Effector CD4-positive, alpha-beta T cell (primary cell): ENCODE measurements around the gene KATNB1.

Experiments used
- DNase-seq: peaks from one replicate; pipeline ENCODE4 v3.0.0-alpha.2; 2020

Gene KATNB1

DNA sequence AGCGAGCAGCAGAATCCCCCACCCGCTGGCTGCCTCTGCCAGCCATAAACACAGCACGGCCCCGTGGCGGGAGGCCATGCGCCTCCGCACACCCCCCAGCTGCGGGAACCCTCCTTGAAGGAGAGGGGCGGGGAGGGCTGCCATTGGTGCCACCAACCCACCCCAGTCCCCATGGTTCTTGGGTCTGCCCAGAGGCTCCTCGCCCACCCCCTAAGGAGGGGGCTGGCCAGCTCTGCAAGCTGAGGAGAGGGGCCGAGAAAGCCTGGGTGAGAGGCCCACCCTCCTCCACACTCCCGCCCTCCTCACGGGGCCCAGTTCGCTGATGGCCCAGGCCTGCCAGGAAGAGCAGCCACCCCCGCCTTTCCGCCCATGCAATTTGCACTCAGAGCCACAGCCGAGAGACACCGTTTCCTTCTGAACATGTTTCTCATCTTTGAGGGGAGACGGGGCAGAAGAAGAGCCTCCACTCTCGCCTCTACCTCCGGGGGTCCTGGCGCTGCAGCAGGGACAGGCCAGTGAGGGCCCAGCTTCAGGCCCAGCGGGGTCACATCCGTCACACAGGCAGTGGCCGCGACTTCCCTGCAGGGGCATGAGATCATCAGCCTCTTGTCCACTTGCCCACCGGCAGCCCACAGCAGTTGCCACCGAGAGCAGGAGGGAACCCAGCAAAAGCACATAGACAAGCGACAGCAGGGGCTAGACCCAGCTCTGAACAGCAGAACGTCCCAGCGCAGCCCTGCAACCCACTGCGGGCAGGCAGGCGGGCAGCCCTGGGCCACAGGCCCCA lies 23.0 kb downstream of the KATNB1 start:
- no peak for DNase-seq

DNA sequence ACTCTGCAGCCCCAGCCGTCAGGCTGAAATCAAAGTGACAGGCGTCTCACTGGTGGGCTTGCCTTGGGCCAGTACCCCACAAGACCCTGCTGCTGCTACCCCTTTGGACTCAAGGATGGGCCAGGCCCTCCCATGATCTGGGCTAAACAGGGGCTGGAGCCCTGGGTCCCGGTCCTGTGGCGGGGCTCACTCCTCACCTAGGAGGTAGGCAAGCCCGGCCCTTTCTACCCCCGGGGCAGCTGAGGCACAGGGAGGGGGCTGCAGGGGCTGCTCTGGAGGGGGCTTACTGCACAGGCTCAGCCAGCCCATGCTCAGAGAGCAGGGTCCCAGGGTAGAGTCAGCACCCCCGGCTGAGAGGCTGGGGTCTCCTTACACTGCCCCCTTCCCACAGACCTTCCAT lies 23.6 kb downstream of the KATNB1 start:
- DNase-seq = no peak

DNA sequence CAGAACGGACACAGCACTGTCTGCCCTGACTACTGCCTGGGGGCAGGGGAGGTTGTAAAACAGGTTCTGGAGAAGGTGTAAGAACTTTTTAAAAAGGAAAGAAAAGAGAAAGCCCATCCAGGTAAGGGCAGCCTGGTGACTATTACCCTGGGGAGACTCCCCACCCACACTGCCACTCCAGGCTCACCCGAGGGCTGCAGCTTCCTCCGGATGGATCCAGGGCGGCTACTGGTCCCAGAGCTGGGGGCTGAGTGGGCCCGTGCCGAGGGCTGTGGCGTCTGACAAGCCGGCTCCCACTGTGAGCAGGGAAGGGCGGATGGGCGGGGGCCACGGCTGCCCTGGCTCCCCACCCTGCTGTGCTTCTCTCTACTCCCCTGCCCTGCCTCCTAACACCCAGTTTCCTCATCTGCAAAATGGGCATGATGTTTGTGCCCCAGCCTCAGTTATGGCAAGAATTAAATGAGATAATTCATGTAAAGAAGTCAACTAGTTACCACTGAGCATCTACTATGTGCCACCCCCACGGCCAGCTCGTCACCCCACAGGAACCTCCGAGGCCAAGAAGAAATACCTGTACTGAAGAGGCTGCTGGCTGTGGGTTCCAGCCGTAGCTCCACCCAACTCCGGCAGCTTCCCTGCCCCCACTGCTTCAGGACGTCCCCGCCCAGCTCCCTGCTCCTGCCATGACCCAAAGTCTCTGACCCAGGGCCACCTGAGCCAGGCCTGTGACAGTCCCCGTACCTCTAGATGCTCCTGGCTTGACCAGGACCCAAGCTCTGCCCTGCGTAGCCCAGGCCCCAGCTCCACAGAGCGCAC lies 24.2 kb downstream of the KATNB1 start:
- DNase-seq = no peak

DNA sequence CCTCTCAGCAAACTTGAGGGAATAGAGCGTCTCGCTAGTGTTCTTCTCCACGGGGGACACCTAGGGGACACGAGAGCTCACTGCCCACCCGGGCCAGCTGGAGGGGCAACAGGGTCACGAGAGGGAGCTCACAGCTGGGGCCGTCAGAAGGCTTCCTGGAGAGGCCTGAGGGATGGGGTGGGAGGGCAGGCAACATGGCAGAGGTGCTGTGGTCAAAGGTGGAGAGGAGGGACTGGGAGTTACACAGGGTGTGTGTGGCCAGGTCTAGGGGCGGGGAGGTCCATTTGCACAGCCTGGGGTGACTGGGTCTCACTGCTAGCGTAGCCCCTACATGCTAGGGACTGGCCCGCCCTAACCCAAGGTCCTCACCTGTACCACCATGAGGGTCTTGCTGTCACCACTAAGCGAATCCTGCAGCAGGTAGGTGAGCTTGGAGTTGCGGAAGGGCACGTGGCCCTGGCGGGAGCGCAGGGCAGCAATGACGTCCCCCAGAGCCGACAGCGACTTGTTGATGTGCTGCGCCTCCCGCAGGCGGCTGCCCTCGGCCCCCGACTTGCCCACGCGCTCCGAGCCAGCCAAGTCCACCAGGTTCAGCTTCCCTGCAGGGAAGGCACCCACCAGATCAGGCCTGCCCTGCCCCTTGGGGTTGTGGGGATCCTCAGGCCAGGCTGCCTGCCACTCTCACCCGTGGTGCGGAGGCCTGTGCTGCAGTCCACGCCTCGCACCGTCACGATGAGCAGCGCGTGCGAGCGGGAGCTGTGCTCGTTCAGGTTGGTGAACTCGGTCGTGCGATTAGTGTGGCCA lies 25.0 kb downstream of the KATNB1 start:
- DNase-seq = no peak

DNA sequence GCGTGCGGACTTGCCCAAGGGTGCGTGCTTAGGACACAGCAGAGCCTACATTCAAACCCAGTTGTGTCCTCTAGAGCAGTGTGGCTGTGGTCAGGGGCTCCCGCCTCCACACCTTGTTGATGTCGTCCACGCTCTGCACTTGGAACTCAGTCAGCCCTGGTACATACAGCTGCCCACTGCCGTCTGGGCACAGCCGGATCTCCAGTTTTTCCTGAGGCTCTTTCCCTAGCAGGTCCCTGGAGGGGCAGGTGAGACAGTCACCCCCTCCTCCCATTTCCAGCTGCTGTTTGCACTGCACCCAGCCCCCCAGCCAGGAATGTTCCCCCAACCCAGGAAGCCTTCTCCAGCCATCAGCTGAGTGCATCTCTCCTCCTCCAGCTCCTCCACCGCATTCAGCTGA lies 25.7 kb downstream of the KATNB1 start:
- DNase-seq = no peak

DNA sequence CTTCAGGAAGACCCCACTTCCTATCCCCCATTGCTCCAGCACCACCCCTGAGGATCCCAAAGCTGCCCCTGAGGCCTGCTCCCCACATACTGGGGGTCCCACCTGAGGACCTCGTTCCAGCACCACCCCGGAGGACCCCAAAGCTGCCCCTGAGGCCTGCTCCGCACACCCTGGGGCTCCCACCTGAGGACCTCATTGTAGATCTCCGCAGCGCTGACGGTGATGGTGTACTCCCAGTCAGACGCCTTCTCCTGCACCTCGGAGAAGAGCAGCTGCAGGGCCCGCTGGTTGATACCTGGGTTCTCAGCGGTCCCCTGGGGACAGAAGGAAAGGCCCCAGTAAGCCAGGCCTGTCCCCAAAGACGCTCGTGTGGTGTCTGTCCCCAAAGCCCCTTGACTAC lies 26.4 kb downstream of the KATNB1 start:
- no peak for DNase-seq

DNA sequence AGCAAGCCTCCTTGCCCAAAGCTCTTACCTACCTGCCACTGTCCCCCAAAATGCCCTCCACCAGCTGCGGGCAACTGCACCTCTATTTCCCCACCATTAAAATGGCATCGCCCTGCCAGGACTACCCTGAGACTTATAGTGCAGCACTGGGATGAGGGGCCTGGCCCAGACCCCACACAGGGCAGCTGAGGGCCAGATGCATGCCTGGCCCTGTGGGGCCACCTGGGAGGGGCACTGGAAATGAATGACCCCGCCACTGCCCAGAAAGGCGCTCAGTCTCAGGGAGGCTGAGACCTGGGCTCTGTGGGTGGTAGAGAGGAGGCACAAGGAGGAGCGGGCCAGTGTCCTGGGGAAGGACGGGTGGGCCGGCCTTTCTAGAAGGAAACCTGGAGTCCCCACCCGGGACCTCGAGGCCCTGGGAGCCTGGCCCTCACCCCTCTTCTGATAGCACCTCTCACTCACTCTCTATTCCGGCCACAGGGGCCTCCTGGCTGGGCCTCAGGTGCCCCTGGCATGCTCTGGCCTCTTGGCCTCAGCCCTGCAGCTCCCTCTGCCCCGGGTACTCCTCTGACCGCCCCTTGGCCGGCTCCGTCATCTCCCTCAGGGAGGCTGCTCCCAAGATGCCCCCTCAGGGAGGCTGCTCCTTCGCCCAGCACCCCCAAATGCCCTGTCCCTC lies 26.9 kb downstream of the KATNB1 start:
- DNase-seq = no peak

DNA sequence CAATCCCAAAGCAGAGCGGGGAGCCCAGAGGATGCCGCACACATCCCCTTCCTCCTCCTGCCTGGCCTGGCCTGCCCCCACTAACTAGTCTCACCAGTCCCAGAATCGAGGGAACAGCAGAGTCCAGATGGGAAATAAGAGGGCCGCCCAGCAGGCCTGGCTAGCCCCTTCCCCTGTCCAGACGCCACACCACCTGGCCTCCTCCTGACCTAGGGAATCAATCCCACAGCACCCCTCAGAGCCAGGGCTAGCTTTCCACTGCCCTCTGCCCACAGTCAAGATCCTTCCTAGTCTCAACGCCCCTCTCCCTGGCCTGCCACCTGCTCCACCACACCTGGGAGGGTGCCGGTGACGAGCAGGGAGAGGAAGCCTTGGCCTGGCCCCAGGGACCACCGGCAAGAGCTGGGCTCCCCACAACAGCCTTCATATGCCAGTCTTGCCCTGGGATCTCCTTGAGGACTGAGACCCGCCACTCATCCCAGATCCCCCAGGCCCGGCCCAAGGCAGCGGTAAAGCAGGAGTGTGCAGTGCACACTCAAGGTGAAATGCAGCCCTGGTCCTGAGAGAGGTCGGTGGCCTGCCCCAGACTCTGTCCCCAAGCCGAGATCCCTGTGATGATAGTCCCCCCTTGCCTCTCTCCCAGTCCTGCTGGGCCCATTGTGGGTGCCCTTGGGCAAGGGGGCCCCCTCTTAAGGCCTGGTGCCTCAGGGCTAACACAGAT lies 27.9 kb downstream of the KATNB1 start:
- no peak for DNase-seq

DNA sequence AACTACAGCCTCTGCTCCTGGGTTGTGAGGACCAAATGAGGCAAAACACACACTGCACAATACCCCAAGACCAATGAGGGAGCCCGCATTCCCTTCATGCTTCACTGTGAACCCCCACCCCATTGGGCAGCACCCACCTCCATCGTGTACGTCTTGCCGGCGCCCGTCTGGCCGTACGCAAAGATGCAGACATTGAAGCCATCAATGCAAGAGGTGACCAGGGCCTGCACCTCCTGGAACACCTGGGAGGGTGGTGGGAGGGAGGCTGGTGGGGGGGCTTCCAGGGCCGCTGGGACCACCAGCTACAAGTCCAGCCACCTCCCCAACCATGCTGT lies 28.4 kb downstream of the KATNB1 start:
- no peak for DNase-seq

DNA sequence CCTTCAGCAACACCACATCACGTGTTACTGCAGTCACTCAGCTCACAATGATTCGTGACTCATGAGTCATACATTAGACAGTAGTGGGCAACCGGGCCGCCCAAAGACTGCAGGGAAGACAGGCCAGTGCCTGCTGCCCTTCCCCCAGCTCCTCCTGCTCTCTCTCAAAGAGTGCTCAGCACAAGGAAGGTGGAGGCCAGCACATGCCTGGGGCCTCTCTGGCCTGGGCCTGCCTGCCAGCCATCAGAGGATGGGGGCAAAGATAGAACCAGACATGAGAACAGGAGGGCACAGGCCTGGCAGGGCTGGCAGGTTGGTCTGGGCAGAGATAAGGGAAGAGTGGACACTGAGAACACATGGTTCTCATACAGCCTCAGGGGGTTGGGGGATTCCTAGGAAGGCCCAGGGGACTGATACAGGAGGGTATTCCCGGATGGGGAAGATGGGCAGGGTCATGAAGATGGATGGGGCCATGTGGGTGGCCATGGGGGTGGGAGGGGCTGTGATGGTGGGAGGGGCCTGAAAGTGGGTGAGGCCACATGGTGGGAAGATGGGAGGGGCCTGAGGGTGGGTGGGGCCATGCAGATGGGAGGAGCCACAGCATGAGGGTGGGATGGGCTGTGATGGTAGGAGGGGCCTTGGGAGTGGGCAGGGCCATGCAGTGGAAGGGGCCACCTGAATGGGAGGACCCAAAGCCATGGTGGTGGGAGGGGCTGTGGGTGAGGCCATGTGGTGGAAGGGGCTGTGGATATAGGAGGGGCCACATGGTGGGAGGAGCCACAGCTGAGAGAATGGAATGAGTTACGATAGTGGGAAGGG lies 29.0 kb downstream of the KATNB1 start:
- DNase-seq = no peak

DNA sequence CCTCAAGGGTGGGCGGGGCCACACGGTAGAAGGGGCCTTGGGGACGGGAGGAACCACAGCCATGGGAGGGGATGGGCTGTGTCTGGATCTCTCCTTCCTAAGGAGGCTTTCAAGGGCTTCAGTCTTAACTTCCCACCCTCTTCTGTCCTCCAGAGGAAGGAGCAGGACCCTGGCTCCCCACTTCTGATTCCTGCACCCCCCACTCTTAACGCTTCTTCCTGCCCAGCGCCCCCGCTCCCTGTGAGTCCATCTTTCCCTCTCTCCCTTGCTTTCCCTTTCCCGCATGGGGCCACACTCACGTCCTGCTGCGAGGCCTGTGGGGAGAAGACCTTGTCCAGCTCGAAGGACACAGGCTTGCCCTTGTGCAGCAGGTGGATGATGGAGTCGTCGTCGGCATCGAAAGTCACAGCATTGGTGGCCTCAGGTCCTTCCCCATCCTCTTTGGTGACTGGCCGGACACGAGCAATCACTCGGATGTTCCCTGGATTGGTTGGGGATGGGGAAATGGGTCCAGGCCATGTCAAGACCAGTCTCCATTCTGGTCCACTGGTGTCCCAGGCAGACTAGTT lies 29.7 kb downstream of the KATNB1 start:
- DNase-seq = no peak

DNA sequence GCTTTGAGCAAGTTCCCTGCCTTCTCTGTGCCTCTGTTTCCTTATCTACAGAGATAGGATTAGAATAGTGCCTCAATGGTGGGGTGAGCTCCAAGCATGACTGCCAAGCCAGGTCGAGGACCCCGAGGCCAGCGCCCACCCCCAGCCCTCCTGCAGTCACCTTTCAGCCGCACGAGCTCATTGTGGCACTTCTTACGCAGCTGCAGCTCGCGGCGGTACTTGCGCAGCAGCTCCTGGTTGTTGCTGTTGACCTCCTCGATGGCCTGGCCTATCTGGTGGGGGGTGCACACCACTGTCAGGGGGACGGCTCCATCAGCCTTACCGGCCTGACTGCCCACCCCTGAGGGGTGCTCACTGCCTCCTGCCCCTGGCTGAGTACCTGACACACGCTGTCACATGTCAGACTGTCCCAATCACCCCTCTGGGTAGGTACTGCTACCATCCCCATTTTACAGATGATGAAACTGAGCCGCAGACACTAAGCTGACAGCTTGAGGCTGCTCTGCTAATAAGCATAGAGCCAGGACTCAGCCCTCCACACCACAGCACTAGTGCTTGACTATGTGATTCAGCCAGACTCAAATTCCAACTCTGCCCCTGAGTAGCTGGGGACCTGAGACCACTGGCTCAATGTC lies 31.3 kb downstream of the KATNB1 start:
- no peak for DNase-seq

DNA sequence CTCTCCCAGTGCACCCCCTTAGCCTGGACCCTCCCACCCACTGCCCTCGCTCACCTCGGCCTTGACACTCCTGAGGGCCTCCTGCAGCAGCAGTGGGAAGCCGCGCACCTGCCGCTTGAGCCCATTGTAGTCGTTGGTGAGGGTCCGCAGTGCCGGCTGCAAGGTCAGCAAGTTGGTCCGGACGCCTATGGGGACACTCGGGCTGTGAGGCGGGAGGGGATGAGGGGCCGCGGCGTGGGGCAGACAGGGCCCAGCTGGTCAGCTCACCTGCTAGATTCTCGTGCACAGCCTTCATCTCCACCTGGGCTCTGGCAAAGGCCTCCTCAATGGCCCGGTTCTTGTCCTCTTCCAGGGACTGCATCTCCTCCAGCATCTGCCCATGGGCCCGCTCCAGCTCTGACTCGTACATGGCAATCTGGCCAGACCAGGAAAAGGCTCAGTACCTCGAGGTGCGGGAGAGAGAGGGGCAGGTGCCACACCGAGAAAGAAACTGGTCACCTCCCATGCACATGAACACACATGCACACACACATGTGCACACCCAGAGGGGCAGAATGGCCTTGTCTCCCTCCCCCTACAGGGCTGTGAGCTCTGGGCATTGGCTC lies 34.1 kb downstream of the KATNB1 start:
- no peak for DNase-seq

DNA sequence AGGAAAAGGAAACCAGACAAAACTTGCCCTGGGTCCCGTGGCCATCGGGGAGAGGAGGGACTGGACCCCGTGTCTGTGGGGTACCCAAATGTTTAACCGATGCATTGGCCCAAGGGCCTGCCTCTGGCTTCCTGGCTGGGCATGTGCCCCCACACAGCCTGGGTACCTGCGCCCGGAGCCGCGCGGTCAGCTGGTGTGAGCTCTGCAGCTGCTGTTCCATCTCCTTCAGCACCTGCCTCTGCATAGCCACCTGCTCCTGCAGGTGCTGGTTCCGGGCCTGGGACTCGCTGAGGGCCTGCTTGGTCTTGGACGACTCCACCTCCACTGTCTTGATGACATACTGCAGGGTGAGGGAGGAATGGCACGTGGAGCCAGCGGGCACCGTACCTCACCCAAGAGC lies 34.8 kb downstream of the KATNB1 start:
- no peak for DNase-seq

DNA sequence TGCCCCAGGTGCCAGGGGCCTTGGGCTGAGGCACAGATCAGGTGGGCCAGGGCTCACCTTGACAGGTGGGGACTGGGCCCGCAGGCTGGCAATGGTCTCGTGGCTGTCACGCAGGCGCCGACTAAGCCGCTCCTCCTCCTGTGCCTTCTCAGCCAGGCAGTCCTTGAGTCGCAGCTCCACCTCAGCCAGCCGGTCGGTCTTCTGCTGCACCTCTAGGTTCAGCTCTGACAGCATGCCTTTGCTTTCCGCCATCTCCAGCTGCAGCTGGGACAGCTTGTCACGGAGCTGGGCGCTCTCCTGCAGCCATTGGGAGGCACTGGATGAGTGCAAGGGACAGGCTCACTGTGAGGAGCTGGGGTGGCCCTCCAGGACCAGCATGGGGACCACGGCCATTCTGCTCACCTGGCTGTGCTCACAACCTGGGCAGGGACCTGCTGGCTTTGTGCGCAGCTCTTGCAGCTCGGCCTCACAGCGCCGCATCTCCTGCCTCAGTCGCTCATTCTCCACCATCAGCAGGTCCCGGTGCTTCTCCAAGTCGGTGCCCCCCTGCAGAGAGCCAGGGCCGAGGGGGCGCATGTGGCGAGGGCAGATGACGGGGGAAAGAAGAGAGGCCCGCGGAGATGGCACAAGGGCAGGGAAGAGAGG lies 35.7 kb downstream of the KATNB1 start:
- DNase-seq = no peak

DNA sequence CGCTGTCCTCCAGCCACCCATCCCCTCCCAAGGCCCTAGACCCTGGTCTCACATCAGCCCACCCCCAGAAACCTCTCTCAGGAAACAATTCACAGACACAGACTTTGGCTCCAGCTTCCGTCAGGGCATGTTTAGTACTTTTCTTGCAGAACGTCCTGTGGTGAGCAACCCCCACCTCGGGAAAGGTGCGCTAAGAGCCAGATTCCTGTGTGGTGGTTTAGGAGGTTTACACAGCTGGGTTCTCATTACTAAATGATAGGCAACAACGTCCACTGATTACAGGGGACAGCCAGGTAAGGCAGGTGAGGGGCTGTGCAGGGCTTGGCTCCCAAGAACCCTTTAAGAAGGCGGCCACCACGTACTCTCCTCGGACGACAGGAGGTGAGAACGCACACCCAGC lies 37.4 kb downstream of the KATNB1 start:
- DNase-seq = no peak

DNA sequence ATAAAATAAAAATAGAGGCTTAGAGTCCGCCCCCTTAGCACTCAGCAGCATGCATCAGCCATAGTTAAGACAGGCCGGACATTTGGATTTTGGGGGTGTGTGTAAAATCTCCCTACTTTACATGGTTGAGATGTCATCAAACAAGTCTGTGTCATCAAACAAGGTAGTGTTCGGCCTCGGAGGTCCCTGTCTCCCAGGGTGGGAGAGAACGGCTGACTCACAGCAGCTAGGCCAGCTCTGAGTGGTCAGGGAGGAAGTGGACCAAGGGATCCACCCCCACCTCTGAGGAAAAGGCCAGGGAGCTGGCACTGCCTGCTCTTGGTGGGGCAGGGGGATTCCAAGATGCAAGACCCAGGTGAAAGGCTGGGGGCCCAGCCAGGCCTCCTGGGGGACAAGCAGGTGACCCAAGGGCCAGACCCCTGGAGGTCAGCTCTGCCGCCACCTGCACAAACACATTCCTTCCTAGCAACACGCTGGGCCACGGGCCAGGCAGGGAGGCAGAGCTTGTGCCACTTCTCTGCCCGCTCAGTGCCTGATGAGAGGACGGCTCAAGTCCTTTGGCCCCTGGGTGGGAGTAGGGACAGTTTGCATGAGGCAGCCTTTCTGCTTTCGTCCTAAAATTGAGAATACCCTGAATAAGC lies 38.2 kb downstream of the KATNB1 start:
- no peak for DNase-seq

DNA sequence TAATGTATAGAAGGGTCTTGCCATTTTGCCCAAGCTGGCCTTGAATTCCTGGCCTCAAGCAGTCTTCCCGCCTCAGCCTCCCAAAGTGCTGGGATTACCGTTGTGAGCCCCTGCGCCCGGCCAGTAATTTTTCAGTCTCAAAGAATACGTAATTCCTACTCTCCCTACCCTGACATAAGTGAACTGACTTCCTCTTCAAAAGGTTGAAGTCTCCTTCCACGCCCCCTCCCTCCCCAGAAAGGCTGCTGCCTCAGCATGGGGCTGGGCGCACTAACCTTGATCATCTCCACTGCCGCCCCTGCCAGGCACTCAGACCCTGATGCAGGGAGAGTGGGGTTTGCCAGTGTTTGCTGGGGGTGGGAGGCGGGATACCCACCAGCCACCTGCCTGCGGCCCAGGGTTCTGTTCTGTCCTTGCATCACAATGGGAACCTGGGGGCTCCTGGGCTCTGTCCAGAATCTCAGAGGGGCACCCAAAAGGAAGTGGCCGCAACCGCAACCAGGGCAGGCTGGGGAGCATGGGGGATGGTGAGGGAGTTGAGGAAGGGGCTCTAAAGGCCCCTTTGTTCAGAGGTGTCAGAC lies 39.2 kb downstream of the KATNB1 start:
- no peak for DNase-seq
